HG03432 (cell line): ENCODE data around the gene CDH20.

Source experiments
- ATAC-seq: cut with Tn5 transposase; IDR thresholded peaks from one replicate; pipeline ENCODE4 v1.9.1; 2021; ENCODE audit warnings: mild to moderate bottlenecking, moderate library complexity; ENCODE audit not compliant: unreplicated experiment

CDH20 gene

DNA sequence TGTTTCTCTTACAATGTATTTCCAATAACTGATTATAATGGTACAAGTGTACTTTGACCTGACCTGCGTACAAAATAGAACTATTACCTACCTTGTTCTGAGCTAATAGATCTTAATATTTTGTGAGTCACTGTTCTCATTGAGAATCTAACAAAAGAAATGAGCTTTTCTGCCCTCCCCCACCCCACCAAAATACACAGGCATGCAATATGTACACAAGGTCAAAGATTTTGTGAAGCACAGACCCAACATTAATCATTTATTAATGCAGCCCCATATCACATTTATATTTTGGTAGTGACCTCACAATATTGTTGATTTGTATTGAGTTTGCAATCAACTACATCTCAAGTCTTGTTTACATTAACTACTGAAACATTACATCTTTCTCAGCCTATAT lies 86.5 kb downstream of the CDH20 start:
- no peak for ATAC-seq

DNA sequence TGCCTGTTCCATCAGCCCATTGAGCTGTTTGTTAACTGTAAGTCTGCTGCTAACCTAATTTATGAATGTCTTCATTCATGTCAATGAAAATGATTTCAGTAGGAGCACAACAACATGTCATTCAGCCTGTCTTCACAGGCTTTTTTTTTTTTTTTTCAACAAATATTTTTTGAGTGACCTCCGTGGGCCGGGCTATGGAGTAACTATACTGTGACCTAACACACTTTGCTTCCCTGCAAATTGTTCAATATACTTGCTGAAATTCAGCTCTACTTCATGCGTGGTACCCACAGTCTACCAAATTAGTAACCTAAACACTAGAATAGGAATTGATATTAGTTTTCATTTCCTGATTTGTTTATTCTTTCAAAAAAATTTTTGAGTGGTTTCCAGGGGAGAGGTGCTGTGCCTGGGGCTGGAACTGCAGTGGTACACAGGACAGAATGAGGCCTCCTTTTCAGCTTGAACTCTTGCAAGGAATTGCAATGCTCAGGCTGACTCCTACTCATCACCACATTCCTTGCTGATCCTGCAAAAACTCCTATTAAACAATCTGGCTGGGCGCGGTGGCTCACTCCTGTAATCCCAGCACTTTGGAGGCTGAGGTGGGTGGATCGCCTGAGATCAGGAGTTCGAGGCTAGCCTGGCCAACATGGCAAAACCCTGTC lies 87.1 kb downstream of the CDH20 start:
- no peak for ATAC-seq

DNA sequence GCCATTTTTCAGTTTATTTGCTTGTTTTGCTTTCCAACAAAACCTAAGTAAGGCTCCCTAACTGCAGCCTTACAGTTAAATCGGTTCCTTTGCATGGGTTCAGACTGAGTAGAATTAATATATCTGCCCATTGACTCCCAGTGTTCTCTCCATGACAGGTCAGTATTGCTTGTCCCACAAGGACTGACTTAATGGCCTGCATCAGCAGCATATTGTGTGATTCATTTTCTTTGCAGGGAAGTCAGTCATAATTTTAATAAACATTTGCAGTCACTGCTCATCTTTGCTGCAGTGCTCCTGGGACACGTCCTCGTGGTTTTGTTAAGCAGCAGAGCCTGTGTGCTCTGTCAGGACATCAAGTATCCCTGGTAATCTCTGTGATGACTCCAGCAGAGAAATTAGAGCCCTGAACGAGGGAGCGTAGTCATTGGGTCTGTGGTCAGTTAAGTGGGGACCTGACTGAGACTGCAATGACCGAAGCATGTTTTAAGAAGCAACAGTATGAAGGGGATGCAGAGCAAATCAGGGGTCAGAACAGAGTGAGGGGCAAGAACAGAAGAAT lies 93.3 kb downstream of the CDH20 start:
- ATAC-seq, result no peak

DNA sequence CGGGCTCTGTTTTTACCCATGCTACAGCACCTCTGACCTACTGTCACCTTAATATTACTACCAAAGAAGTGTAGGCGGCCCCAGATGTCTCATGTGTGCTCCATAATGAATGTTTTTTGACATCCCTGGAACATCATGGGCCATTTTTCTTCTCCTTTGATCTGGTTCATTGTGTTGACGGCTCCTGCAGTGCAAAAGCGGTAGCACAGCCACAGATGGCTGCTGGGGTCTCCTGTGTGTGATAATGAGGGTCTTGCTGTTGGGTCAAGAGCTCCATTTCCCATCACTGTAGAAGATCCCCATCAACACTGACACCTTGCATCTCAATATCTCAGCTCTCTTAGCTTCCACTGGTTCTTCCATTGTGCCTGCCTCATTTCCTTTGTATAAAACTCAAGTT lies 95.0 kb downstream of the CDH20 start:
- ATAC-seq, result no peak

DNA sequence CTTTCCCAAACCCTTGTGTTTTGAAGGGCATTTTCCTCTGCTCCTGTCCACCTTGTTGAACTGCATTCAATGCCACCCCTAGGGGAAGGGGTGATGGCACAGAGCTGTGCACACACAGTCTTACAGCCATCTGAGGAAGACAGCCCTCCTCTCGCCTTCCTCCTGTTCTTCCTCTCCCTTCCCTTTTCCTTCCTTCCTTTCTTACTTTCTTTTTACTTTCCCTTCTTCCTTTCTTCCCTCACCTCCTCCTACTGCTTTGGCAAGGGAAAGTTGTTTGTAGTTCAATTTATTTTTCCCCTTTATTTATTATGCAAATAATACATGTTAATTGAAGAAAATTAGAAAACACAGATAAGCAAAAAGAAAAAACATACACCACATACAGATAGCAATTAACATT lies 99.4 kb downstream of the CDH20 start:
- no peak for ATAC-seq

DNA sequence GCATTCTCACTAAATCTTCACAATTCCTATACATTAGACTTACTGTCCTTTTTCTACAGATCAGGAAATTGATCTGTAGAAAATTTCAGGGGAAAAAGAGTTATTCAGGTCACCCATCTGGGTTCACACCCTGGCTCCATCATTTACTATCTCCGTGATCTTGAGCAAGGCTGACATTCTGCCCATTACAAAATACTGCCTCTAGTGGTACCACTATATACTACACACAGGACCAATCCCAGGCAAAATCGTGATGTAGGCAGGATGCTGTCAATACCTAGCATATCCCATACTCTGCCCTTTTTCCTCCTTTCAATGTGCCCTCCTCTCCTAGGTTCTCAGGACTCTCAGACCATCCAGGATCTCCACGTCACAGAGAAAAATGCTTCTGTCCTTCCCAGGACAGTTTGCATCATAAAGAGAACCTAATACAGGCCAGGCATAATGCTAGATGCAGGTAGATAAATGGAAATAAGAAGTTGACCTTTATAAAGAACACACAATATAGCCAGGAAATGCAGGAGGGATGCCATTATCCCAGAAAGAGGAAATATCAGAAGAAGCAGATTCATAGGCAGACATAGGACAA lies 101.9 kb downstream of the CDH20 start:
- peak; percentile 97 for ATAC-seq

DNA sequence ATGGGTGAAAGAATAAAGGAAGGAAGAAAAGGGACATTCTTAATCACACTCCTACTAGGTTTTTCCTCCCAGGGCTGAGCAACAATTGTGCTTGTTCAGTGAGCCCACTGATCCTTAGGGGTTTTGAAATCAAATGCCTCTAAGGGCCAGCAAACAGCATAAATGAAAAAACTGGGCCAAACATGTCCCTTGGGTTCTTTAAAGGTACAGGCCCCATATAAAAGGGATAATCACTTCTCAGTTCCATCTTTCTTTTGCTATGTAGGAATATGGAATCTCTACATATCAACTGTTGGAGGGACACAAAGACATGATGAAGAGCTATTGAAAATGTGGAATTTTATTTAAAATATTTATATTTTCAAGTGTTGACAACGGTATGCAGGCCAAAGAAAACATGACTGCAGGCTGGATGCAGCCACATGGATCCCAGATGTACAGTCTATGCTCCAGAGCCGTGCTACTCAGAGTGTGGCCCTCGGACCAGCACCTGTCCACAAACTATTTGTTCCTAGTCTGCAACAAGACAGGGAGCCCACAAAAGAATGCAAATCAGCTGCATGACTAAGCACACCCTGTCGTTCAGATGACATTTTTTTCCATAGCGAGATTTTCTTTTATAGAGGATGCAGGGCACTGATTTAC lies 110.0 kb downstream of the CDH20 start:
- ATAC-seq, result no peak

DNA sequence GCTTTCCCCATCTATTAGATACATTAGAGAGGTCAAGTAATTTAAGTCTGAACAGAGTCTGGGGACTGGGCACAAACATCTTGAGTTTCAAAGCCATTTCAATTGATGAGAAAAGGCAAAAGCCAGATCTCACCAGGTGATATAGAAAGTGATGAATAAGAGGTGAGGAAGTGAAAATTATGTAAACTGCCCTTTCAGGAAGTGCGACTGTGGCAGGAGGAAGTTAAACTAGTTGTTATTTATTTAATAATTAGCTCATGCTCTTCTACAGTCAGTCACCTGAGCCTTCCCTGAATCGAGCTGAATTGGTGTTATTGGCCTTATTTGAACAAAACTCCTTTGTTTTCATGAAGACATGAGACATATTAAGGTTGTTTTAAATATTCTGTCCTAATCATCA lies 115.1 kb downstream of the CDH20 start:
- peak; percentile 83 for ATAC-seq

DNA sequence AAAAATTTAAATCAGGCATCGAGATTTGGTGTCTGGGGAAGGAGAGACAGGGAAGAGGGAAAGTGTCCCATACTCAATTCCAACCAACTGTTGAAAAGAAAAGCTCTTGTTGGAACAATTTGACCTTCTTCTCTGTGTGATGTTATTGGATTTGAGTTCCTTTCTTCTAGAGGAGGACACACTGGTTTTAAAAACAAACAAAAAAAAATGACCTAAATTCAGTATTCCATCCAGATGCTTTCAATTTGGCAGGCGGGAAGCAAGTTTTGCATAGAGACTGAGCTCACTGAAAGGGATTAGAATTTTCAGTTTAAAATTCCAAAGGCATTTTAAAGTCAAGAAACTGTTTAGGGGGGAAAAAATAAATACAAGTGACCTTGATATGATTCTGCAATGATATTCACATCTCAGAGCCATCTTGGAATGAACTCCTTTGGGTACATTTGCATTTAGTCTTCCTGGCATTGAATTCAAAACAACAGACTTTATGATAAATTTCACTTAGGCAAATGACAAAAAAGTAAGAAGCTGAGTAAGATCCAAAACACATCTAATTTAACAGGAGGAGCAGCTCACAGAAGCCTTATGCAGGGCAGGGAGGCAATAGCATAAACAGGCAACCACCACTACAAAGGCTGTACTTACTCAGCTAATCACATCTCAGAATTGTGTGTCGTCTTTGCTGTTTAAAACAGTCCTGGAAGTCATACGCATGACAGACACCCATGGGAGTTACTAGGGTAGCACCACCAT lies 126.8 kb downstream of the CDH20 start:
- ATAC-seq, result no peak

DNA sequence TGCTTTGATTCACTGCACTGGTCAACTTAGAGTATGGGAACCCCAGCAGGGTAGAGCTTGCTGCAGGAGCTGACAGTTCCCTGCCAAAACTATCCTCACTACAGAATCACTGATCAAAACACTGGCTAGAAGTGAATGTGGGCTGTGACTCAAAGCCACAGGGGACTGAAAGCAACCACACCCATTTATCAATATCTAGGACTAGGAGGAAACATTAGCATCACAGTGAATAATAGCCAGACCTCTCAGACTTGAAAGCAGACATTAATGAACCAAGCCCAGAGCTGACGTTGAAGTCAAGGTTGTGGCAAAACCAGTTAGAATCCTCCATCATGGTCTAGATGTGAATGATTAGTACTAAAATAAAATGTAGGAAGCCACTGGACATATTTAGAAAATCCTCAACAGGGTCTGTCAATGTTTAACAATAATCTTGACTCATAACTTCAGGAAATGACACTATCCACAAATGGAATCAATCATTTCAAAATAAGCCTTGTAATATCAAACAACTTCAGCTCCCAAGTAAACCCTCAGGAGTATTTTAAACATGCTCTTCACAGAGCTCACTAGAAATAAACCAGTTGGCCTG lies 131.4 kb downstream of the CDH20 start:
- no peak for ATAC-seq

DNA sequence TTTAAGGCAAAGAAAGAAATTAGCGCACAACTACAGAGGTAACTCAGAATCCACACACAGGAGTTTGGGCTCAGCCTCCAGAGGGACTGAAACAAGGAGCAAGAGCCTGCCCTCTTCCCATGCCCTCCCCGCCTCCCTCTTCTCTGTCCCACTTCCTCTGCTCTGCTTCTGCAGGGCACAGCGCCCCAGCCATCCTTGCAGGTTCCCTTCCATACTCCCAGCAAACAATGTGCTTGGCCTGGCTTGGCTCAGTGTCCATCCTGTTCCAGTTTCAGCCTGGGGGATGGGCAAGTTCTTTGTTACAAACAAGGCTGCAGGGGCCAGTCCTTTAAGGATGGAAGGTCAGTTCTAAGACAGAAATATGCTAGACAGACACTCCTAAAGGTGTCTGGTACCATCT lies 133.5 kb downstream of the CDH20 start:
- ATAC-seq, result no peak

DNA sequence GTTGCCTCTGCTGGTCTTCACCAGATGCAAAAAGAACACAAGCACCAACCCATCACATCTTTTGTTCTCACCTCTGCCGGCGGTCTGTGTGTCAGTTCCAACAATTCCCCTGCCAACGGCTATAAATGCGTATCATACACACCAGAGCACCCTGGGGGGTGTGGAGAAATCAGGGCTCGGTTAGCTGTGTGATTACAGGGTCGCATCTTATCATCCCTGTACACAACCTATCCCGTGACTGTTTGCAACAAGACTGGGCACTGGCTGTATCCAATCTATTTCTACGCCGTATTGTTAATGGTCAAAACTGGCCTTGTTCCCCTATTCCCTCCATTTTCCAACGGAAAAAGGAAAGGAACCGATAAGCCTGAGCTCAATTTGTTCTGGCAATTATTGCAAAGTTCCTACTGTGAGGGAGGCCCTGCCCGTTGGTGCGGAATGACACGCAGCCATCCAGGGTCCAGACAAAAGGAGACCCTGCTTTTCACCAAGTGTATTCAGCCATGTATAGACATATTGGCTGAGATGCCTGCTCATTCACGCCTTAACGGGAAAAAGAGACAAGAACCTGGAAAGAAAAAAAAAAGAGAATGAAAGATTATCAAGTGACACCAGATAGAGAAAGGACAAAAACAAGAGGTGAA lies 136.9 kb downstream of the CDH20 start:
- ATAC-seq, result no peak

DNA sequence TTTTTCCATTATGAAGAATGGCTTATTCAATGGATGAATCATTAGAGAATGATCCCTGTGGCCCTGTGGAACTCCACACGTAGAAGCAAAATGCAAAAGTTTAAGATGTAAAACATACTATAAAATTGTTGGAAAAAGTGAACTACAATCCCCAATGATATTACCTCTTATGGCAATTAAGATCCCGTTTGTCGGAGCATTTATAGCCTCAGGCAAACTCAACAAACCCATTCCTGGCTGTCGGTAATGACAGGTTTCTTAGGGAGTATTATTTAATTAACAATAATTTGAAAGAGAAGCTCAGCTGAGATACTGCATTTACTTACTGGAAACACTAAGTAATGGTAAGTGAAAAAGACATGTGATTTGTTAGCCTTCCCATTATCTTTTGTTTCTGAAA lies 138.3 kb downstream of the CDH20 start:
- no peak for ATAC-seq

DNA sequence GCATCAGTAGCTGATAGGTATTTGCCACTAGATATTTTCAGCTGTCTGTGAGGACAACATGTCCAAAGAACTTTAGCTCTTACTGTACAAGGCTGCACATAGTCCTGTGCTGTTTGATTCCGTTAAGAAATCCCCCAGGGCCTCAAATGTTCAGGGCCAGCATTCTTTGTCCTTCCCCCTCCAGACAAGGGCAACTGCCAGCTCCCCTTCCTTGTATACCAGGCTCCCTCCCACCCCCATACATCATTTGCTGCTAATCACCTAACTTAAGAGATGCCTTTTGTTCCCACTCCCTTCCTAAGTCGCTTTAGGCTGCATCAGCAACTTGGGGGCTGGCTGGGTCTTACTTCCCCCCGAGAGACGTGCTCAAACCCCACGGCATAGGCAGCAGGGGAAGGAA lies 138.7 kb downstream of the CDH20 start:
- ATAC-seq, result no peak

DNA sequence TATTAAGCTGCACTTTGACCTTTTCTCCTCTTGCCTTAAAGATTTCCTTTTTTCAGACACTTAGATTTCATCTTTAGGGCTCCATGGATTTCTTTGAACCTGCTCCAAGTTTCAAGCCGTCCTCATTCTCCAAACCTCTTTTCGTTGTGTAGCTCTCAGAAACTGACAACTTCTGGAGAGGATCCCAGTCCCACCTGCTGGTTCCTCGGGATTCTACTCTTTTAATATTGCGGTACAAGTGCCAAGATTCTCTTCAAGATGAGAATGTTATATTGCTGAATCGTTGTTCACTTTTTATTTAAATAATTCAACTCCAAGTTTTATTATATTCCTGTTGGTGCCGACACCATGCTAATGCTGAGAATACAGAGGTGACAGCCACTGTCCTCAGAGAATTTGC lies 141.1 kb downstream of the CDH20 start:
- ATAC-seq, result no peak

DNA sequence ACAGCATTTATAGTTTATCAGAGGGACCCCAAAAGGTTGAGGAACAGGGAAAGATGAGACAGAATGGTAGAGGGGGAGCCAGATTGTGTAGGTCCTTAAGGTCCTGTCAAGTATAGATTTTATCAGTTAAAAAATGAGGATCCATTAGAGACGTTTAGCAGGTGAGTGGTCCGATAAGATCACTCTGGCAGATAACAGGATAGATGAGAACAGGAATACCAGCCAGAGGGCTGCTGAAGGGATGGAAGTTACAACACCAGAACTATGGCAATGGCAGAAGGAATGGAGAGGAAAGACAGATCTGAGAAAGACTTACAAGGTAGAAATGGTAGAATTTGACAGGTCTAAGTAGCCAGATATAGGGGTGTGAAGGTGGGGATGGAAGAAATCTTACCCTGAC lies 141.7 kb downstream of the CDH20 start:
- no peak for ATAC-seq

DNA sequence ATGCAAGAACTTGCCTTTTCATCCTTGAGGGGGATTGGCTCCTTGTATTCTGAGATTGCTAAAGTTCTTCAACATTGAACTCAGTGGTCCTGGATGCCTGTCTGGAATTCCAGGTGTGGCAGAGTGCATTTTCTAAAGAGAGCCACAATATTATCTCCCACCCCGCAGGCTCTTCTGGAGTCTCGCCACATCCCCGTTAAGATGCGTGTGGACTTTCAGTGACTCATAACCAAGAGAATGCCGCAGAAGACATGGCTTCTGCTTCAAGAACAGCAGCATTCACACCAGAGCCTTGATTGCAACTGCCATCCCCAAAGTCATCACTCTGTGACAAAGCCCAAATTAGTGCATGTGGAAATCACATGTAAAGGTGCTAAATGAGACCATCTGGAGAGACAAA lies 142.7 kb downstream of the CDH20 start:
- no peak for ATAC-seq

DNA sequence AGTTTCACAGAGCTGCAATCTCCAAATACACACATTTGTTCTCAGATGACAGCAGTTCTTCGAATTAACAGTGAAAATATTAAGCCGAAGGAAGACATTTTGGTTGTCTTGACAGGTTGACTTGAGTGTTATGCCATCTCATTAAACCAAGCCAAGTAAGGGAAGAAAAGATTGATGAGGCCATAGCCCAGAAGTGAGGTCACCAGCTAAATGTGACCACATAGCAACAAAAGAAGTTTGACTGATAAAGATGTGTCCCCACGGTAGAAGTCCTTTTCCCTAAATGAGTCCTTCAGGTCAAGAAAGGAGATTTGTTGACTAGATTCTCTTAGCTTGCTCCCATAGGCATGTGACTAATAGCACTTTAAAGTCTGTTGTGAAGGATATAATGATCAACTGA lies 156.1 kb downstream of the CDH20 start:
- ATAC-seq, result no peak

DNA sequence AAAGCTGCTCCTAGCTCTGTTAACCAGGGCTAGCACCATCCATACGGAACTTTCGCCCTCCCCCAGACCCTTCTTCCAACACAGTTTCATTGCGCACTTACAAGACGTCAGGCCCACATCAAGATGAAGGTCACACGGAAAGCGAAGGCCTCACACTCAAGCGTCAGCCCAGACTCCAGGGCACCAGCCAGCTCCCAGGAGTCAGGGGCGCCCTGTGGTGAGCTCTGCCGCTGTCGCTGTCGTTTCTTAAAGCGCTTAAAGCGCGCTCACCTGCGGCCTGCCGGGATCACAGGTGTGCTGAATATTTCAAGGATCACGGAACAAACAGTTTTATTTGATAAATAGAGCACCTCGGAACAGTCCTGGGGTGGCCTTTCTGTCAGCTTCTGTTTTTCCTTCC lies 163.1 kb downstream of the CDH20 start:
- ATAC-seq, result no peak

DNA sequence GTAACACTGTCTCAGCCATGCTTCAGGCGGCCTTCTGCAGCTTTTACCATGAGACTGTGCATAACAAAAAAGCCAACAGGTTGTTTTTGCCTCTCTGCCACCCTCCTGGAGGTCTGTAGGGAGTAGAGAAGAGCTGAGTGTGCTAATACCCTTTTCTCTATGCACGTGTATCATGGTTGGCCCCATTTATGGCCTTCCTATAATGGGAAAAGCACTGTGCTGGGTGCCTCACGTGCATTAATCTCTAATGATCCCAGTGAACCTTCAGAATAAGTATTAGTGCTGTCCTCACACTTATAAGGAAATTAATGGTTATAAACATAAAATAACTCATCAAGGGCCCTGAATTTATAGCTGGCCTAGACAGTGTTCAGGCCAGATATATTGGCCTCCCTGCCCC lies 164.2 kb downstream of the CDH20 start:
- no peak for ATAC-seq

DNA sequence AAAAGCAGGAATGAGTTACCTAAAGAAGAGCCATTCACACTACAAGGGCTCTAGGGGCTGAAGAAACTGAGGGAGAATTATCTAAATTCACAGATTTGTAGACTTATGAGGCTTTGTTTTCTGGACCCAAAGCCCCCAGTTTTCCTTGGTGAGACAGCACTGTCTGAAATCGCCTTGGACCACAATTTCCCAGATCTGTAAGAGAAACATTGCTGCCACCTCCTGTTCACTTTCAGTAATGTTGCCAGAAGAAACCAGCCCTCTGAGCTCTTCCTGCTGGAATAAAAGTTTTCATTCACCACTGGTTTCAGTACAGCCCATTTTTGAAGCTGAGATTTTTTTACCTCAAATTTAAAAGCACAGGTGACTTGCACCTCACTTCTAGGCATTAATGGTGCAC lies 169.2 kb downstream of the CDH20 start:
- peak; percentile 72 for ATAC-seq
